Activated CD8-positive, alpha-beta memory T cell treated with anti-CD3 and anti-CD28 coated beads for 48 hours (primary cell): ENCODE data around the gene TMEM88.
"Not testable (repeated sequence)": the region's sequence is repeated elsewhere in the genome, so short reads cannot be mapped to it uniquely, and the experiment has no call there.

Experiments used
- DNase-seq, 3 experiments: peaks; one replicate each; pipeline ENCODE4 v3.0.0-alpha.2; 2020; ENCODE audit warnings: low read depth in 2 of 3, low spot score in 2 of 3

The TMEM88 gene

GRCh38 chr17:7856011-7856810 lies 1.3 kb downstream of the TMEM88 start:
- DNase-seq = no peak

- peak; percentile 80 to 89 (median 83) for DNase-seq
These were observed 2.2 kb downstream of the TMEM88 start, which contains the start of gene NAA38 for GRCh38 chr17:7856811-7857712. NAA38 (minus strand) TSS chr17:7857559; CDS start chr17:7857463, 96 bp downstream.

- DNase-seq = peak; percentile 70 to 73 (median 71)
These were observed 3.1 kb downstream of the TMEM88 start, which contains the start of gene CYB5D1 for GRCh38 chr17:7857713-7858521. CYB5D1 (plus strand) TSS chr17:7858003; CDS start chr17:7858135, 132 bp downstream.

GRCh38 chr17:7858522-7858810 lies 3.6 kb downstream of the TMEM88 start:
- DNase-seq = no peak

GRCh38 chr17:7859028-7859427 lies 4.2 kb downstream of the TMEM88 start:
- DNase-seq = no peak

- no peak for DNase-seq
These were observed 8.0 kb downstream of the TMEM88 start for GRCh38 chr17:7862692-7863437.

- not testable (repeated sequence) for DNase-seq
These were observed 9.5 kb downstream of the TMEM88 start for GRCh38 chr17:7864384-7864783.

- DNase-seq = no peak
These were observed 10.3 kb downstream of the TMEM88 start for GRCh38 chr17:7864995-7865650.

- DNase-seq = no peak
These were observed 13.0 kb downstream of the TMEM88 start for GRCh38 chr17:7867881-7868329.

- no peak for DNase-seq
These were observed 18.2 kb downstream of the TMEM88 start for GRCh38 chr17:7873051-7873450.

- DNase-seq = no peak
These were observed 21.0 kb downstream of the TMEM88 start for GRCh38 chr17:7875804-7876370.

GRCh38 chr17:7878234-7878633 lies 23.4 kb downstream of the TMEM88 start:
- DNase-seq = no peak

- DNase-seq = no peak
These were observed 25.4 kb downstream of the TMEM88 start for GRCh38 chr17:7880076-7880868.

GRCh38 chr17:7881276-7882054 lies 26.6 kb downstream of the TMEM88 start:
- DNase-seq = no peak

- DNase-seq = no peak
These were observed 27.2 kb downstream of the TMEM88 start for GRCh38 chr17:7882068-7882467.

- no peak for DNase-seq
These were observed 27.8 kb downstream of the TMEM88 start for GRCh38 chr17:7882629-7883028.

GRCh38 chr17:7883781-7884386 lies 29.0 kb downstream of the TMEM88 start:
- no peak for DNase-seq
